ENCODE results near the gene CCDC61.

Gene CCDC61

DNA sequence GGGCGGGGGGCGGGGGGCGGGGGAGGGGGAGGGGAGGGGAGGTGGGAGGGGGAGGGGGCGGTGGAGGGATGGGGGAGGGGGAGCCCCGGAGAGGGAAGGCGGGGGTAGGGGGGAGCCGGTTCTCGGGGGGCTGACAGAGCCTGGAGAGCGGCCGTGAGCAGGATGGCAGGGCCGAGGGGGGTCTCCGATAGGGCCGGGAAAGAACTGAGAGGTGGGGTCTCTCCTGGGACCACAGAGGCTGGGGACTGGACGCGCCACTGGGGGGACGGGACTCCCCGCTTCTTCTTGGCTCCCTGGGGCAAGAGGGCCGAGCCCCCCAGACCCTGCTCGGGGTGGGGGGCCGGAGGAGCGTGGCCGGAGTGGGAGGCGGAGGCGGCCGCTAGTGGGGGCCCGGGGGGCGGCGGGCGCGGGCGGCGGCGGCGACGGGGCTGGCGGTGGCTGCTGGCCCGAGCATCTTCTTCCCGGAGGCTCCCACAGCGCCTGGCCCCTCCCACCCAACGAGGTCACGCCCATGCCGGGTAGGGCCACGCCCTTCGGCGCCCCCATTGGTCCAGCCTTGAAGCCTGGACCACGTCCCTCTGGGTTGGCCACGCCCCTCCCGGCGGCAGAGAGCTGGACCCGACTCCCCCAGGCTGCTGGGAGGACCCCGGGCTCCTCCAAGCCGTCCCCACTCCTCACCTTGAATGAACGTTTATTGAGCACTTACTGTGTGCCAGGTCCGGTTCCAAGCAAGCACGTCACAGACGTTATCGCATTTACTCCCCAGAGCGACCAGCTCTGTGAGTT lies 21.5 kb upstream of the CCDC61 start, which contains the start of gene NOVA2:
TSS of gene NOVA2 (minus strand) at position 313 of the 786 bp plus-strand sequence. CDS start 514 bp downstream, outside the sequence.
- peak in 2 of 5 experiments; percentile 6 to 52 for DNase-seq

DNA sequence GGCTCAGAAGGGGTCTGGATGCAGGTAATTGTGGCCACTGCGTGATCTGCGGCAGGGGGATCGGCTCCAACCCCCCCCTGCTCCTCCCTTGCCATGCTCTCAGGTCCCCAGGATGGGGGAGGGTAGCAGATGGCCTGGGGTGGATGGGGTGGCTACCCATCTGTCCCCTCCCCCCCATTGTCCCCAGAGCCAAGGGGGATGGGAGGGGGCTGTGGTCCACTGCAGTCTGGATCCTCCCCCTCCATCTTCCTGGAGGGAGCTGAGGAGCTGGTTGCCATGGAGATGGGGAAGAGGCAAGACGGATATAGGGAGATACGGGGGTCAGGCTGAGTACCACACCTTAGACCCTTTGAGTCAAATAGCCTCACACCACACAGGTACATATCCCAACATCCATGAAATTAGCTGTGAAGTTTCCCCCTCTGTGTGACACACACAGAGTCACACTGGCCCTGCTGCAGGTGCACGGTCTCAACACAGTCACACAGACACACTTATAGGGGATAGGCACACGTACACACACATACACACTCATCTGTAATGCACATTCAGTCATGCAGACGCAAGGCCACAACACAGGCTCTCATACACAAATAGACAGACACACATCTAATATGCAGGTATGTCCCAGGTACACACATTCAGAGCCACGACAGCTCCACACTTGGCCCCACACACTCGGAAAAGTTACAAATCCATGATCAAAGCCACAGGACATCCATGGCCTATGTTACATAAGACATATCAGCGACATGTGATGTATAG lies 19.8 kb upstream of the CCDC61 start:
- DNase-seq, result no peak

DNA sequence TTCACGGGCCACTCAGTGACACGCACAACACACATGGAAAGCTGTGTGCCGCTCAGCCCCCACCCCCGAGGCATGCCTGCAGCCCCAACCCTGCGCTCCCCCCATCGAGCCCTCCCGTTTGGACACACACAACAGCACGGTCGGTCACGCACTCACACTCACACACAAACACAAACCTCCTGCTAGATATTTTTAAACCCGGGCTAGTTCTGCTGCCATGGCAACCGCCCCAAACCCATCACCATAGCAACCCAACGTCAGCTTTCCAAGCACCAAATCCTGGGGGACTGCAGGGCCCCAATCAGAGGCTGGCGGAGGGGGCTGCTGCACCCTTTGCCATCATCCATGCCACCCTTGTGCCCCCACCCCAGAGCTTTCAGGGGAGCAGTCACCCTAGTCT lies 19.1 kb upstream of the CCDC61 start:
- no peak for DNase-seq

DNA sequence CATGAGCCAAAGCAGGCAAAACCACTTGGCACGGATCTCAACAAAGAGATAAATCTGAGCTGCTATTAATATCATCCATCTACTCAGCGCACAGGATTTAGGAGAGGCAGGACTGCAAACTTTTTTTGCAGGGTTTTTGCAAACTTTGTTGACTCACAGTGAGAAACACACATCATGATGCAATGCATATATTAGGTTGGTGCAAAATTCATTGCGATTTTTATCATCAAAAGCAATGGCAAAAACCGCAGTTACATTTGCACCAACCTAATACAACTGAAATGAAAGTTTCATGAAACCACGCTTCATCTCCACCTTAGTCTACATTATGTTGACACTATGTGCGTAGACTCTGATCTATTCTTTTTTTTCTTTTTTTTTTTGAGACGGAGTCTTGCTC lies 17.1 kb upstream of the CCDC61 start:
- DNase-seq, result peak in 1 of 5 experiments; percentile 67

DNA sequence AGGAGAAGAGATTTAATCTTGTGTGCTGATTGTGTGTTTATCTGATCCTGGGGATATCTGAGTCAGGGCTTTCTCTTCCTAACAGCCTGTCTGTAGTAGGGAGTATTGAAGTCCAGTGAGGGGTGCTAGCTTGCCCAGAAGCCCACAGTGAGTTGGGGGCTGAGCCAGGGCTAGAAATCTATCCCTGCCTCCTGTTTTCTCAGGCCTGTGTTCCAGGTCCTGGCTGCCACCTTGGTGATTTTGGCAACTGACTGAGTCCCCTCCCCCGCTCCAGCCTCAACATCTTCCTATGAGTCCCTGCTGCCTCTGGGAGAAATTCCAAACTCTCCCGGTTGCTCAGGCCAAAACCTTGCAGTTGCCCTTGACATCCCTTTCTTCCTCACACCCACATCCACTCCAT lies 13.9 kb upstream of the CCDC61 start:
- DNase-seq, result no peak

DNA sequence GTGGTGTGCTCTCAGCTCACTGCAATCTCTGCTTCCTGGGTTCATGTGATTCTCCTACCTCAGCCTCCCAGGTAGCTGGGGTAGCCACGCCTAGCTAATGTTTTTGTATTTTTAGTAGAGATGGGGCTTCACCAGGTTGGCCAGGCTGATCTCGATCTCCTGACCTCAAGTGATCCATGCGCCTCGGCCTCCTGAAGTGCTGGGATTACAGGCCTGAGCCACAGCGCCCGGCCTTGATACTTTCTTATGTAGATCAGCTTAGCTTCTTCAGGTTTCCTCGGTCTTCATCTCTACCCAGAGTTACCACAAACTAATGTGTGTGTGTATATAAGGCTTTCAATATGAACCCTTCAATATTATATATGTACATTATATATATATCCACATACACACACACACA lies 9.9 kb upstream of the CCDC61 start:
- DNase-seq, result no peak

DNA sequence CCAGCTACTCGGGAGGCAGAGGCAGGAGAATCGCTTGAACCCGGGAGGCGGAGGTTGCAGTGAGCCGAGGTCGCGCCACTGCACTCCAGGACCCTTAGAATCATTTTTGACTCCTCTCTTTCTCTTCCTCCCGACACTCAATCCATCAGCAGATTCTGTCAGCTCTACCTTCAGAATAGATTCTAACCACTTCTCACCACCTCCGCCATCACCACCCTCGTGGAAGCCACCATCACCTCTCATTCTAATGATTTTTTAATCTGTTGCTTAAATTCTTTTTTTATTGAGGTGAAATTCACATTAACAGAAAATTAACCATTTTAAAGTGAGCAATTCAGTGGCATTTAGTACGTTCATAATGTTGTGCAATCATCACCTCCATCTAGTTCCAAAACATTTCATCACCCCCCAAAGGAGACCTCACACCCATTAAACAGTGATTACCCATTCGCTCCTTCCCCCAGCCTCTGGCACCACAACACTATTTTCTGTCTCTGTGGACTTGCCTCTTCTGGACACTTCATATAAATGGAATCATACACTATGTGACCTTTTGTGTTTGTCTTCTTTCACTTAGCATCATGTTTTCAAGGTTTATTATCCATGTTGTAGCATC lies 5.0 kb upstream of the CCDC61 start:
- DNase-seq, result no peak

DNA sequence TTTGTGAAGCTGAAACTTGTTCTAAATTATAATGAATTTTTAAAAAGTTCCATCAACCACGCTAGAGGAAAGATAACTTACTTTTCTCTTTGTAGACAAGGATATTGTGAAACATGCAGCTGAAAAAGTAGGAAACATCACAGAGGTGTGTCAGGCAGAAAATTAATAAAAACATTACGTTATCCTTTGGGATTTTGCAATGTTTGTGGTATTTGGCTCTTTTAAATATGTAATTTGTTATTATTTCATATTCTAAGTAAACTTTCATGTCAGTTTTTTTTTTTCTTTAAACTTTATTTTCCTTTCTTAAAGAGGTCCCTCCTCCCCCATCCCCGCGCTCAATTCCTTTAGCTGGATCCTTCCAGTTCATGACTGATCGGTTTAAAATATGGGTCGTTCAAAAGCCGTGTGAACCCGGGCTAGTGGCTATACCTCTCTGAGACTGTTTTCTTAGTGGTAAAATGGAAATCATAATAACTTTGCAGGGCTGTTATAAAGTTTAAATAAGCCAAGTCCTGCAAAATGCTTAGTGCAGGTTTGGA lies 740 bp upstream of the CCDC61 start:
- DNase-seq, result no peak

DNA sequence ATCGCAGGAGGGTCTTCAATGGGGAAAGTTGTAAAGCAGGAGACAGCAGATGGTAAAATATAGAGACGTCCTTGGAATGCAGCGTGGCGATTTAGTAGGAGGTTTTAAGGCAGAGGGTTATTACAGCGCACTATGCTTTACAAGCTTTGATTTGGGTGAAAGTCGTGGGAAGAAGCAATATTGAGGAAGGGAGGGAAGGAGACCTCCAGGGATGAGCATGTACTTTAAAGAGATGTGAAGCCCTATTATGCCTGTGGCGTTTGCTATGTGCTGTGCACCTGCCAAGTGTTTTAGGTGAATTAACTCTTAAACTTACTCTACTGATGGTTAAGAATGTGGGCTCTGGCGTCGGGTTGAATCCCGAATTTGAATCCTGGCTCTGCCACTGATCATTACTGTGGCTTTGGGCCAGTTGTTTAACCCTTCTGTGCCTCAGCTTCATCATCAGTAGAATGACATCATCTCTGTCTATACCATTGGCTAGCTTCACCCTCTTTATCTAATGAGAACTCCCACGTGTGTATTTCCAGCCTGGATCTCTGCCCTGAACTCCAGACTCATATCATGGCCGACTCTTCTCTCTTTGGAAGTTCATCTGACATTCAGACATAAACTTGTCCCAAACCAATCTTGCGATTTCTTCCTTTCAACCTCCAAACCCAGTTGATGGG lies 583 bp downstream of the CCDC61 start:
- DNase-seq, result no peak

DNA sequence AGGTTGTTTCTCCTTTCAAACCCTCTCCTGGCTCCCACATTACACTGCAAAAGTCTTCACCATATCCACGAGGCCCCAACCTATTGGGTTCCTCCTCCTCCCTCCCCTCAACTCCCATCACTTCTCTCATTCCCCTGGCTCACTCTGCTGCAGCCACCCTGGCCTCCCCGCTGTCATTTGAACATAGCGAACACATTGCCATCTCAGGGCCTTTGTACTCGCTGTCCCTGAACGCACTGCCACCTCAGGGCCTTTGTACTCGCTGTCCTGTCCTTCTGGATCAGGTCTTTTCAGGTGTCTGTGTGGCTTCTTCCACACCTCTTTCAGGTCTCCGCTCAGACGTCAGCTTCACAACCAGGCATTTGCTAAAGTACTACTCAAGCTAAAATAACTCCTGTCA lies 1.7 kb downstream of the CCDC61 start:
- DNase-seq, result no peak

DNA sequence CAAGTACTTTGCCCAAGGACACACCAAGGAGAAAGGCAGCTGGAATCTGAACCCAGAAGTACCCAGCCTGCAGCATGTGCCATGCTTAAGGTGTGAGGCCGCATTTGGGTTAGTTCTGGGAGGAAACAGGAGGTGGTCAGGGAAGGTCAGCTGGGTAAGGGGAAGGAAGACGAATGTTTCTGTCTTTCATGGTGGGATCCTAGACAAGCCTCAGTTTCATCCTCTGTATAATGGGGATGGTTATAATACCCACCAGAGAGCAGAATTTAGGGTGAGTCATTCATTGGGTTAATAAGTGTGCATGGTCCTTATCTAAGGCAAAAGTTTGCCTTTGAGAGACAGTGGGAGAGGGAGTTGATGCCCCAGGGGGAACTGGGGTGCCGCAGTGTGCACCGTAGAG lies 3.6 kb downstream of the CCDC61 start:
- DNase-seq, result no peak

DNA sequence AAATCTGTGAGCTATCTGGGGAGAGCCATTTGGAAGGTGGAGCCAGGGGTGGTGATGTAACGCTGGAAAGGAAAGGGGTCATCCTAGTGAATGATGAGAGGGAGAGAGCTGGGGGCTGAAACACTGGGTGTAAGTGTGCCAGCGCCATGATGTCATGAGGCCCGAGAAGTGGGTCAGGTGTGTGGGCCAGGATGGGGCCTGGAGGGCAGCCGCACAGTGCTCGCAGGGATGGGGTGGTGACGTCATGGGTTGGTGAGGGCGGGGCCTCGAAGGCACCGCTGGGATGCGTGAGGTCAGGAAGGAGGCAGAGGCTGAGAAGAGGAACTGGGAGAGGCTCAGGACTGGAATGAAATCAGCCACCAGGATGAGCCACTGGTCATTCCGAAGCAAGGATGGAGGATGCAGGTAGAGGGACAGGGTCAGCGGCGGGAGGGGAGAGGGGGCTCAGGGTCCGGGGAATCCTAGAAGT lies 4.4 kb downstream of the CCDC61 start:
- DNase-seq, result no peak

DNA sequence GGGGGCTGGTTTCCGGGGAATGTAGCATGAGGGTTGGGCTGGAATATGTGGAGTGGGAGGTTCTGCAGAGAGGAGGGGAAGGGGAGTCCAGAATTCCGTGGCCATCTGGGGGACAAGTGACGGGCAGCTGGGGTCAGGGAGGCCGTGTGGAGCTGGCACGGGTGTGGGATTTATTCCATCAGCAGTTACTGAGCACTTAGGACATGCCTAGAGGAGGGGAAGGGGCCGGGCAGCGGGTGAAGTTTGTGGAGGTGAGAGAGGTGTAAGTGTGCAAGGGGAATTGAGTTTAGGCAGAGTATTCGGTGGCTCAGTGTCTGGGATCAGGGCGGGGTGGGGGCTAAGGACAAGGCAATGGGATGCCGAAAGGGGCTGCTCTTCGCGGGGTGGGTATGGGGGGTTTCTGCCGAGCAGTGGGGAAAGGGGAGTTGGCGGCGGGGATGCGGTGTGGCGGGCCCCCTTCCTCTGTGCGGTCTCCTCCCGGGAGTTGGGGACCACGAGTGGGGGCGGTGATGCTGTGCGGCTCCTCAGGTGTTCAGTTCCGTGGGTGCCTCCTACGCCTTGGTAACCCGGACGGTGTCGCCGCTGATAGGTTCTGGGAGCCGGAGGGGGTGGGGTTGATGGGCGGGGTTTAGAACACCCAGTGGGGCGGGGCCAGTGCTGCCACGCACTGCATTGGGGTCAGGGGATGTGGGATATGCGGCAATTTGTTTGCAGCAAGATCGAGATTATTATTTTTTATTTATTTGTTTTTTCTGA lies 5.4 kb downstream of the CCDC61 start:
- DNase-seq, result peak; percentile 44 to 85 (median 61)

DNA sequence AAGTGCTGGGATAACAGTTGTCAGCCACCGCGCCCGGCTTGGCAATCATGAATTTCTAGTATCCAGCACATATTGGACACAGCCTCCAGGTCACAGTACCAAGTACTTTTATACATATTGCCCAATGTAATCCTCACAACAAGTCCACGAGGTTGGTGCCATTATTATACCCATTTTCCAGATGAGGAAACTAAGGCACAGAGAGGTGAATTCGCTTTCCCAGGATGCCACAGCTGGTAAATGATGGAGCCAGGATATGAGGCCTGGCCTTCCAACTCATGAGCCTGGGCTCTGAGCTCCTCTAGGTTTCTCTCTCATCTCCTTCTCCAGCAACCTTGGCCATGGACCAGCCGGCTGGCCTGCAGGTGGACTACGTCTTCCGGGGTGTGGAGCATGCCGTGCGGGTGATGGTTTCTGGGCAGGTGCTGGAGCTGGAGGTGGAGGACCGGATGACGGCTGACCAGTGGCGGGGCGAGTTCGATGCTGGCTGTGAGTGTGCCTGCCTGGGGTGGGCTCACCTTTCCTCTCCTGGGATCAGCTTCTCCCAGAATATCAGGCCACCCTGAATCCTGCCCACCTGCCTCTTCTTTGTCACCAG lies 7.5 kb downstream of the CCDC61 start:
- DNase-seq, result no peak

DNA sequence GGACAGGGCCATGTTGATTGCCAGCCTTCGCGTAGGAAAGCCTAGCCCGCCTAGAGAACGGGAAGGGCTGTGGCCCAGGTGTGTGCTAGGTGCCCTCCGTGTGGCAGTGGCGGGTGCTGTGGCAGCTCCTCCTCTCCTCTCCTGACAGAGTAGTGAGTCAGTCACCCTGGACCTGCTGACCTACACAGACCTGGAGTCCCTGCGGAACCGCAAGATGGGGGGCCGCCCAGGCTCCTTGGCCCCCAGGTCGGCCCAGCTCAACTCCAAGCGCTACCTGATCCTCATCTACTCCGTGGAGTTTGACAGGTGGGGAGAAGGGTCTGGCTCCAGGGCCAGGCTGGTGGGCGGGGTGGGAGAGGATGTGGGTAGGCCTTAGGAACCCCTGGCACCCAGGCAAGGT lies 11.1 kb downstream of the CCDC61 start:
- DNase-seq, result no peak

DNA sequence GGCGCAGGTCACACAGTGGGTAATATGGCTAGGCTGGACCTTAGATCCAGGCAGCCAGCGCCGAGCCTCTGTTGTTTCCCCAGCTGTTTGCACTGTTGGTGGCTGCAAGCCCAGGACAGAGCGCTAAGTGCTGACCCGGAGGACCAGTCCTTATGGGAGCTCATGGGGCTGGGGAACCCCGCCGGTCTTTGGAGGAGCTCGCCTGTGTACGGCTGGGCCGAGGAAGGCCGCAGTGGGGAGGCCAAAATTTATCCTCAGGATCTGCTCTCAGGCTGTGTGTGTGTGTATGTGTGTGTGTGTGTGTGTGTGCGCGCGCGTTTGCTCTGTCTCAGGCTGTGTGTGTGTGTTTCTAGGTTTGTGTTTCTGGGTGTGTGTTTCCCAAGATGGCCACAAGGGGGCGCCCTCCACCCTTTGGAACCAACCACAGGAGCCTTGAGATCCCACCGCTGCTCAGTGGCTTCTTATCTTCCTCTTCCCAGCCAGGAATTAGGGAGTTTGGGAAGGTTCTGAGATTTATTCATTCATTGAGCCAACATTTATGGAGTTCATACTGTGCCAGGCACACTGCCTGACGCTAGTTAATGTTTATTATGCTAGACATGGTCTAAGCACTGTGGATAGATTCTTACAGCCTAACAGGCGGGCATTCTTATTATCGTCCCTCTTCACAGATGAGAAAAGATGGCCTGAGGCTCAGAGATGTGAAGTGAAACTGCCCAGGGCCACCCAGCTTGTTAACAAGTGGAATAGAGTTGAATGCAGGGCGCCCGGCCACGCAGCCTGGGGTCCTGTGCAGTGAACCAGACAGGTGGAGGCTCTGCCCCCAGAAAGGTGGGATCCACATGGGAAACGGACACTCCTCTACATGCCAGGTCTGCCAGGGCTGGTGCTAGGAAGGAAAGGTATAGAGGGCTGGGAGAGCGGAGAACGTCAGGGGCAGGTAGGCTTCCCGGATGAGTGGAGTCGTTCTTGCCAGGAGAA lies 14.6 kb downstream of the CCDC61 start:
- DNase-seq, result peak; percentile 23 to 75 (median 54)

DNA sequence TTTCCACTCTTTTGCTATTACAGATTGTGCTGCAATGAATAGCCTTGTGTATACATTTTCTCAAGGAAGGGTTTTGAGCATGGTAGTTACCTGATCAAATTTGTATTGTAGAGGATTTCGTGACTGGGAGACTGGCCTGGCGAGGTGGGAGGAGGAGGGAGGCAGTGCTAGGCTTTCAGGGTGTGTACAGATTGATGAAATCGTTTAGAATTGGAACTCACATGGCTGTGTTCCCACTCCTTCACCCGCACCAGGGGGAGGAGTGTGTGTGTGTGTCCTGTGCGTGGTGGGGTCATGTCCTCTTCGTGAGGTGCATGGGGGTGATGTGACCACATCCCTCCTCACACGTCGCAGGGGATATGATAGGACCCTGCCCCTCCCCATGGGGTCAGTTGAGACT lies 19.3 kb downstream of the CCDC61 start:
- DNase-seq, result no peak

DNA sequence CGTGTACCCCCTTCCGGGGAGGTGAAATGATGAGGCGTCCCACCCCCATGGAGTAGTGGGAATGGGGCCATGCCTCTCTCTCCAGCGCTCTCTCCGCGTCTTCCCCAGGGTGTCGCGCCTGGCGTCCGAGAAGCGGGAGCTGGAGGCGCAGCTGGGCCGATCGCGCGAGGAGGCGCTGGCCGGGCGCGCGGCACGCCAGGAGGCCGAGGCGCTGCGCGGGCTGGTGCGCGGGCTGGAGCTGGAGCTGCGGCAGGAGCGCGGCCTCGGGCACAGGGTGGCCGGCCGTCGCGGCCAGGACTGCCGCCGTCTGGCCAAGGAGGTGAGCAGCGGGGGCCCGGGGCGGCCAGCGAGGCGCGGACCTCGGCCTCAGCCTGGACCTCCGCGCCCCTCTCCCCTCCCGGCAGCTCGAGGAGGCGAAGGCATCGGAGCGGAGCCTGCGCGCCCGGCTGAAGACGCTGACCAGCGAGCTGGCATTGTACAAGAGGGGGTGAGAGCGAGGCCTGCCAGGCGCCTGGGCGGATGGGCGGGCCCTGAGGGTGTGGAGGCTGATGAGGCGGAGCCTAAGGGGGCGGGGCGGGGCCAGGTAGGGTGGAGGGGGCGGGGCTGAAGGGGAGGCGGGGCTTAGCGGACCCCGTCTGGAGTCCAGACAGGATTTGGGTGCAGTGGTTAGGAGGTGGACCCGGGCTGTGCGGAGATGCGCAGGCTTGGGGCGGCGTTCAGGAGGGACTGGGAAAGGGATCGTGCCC lies 19.8 kb downstream of the CCDC61 start:
- DNase-seq, result peak; percentile 22 to 67 (median 53)

DNA sequence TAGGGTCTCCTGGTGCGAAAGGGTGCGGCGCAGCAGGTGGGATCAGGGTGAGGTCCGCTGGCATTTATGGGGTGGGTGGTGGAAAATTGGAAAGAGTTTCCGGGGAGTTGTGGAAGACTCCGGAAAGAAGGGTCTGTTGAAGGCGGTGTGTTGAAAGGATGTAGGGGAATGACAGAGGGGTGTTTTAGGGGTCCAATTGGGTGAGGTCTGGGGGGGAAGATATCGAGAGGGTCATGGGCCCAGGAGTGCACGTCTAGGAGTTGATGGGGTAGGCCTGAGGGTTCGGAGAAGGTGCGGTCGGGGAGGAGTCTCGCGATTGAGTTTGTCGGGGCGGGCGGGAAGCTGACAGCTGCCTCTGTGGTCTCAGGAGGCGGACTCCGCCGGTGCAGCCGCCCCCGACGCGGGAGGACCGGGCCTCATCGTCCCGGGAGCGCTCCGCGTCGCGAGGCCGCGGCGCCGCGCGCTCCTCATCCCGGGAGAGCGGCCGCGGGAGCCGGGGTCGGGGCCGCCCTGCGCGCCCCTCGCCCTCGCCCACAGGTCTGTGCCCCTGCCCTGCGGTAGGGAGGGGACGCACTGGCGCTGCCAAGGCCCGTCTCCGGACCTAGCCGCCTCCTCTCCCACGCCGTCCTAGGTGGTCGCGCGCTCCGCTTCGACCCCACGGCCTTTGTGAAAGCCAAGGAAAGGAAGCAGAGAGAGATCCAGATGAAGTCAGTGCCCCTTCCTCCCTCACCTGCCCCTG lies 20.6 kb downstream of the CCDC61 start:
- peak in 4 of 5 experiments; percentile 15 to 63 (median 37) for DNase-seq
